HCT116 (cell line): ENCODE data around the gene SPARCL1. TPM values are rescaled to one million over a fixed set of nuclear protein-coding genes. Genes with fewer than 3 reads are reported as not detected.

Experiments
- ATAC-seq: fragments of 200-7000 bp; cut with Tn5 transposase; 2 replicates; pipeline ENCODE4 v1.9.1; 2020; ENCODE audit warnings: mild to moderate bottlenecking, moderate library complexity
- BruUV-seq: library from RNA; stranded (reverse); fragments of 400-500 nt; replicated peaks from 2 replicates; lab custom pipeline; 2021; lab: Mats Ljungman, UMichigan
- CTCF ChIA-PET: fragments of 300-600 bp; sonication (Branson Sonifier 250); formaldehyde crosslinking; loops from one replicate; lab custom pipeline; 2021; ENCODE audit warnings: antibody characterized with exemption; lab: Charles Lee
- POLR2A ChIA-PET: fragments of 300-600, 350-600 bp; sonication (Branson Sonifier 250); formaldehyde crosslinking; loops from one replicate; lab custom pipeline; 2021; ENCODE audit warnings: antibody characterized with exemption; lab: Charles Lee
- RAD21 ChIA-PET, 2 experiments: fragments of 300-600 bp; sonication (Branson Sonifier 250); formaldehyde crosslinking; loops; one replicate each; lab custom pipeline; 2023; ENCODE audit warnings: low total read pairs in 2 of 2; ENCODE audit not compliant: uncharacterized antibody in 2 of 2, unreplicated experiment in 2 of 2, low non-redundant PET in 1 of 2; lab: Charles Lee
- DNase-seq: peaks from one replicate; pipeline ENCODE4 v3.0.0-alpha.2; 2010; ENCODE audit warnings: low read depth, low spot score
- H2AFZ ChIP-seq: fragments of 200-600 bp; shearing (Covaris generic), sonication (generic); 2 replicates; pipeline ENCODE4 v1.6.1; 2017; ENCODE audit warnings: low read depth, mixed run types, mixed read lengths, antibody characterized with exemption, low read length; ENCODE audit not compliant: poor library complexity, severe bottlenecking
- H3K27ac ChIP-seq: 2 replicates; pipeline ENCODE4 v1.5.1; 2012; ENCODE audit warnings: low read depth, low read length
- H3K27me3 ChIP-seq: fragments of 200-600 bp; sonication (generic); 2 replicates; pipeline ENCODE4 v1.6.1; 2016; ENCODE audit warnings: mixed run types, low read length, mixed read lengths; ENCODE audit not compliant: insufficient read depth
- H3K36me3 ChIP-seq, 2 experiments: fragments of 200-500 bp in 1 of 2; fragments of 200-600 bp in 1 of 2; sonication (Bioruptor generic) in 1 of 2; sonication (generic) in 1 of 2; 2 replicates each; pipeline versions ENCODE4 v1.5.1 to v1.6.1; 2014 to 2016; ENCODE audit warnings: low read length in 2 of 2, inconsistent platforms in 1 of 2, mixed read lengths in 1 of 2, mixed run types in 1 of 2; ENCODE audit not compliant: insufficient read depth in 2 of 2, control insufficient read depth in 1 of 2
- H3K4me1 ChIP-seq, 2 experiments: fragments of 200-600 bp in 1 of 2; sonication (generic) in 1 of 2; 2 replicates each; pipeline versions ENCODE4 v1.5.1 to v1.6.1; 2012 to 2017; ENCODE audit warnings: low read length in 2 of 2, inconsistent platforms in 1 of 2, mild to moderate bottlenecking in 1 of 2, mixed read lengths in 1 of 2, mixed run types in 1 of 2, moderate library complexity in 1 of 2; ENCODE audit not compliant: insufficient read depth in 2 of 2, control insufficient read depth in 1 of 2
- H3K4me2 ChIP-seq: fragments of 200-600 bp; sonication (generic); 2 replicates; pipeline ENCODE4 v1.6.1; 2017; ENCODE audit warnings: mixed run types, low read length, mixed read lengths
- H3K4me3 ChIP-seq, 2 experiments: fragments of 200-600 bp in 1 of 2; sonication (generic) in 1 of 2; replicated peaks in 1 of 2; 2 replicates each; pipeline ENCODE4 v1.5.1; 2011 to 2016; ENCODE audit warnings: low read length in 2 of 2, control low read depth in 1 of 2, low read depth in 1 of 2, mild to moderate bottlenecking in 1 of 2, mixed read lengths in 1 of 2, mixed run types in 1 of 2
- H3K79me2 ChIP-seq: fragments of 200-600 bp; sonication (generic); 2 replicates; pipeline ENCODE4 v1.6.1; 2017; ENCODE audit warnings: mild to moderate bottlenecking, mixed run types, low read length, moderate library complexity, mixed read lengths; ENCODE audit not compliant: insufficient read depth
- H3K9ac ChIP-seq: fragments of 200-600 bp; sonication (generic); 2 replicates; pipeline ENCODE4 v1.6.1; 2016; ENCODE audit warnings: low read length, mixed read lengths
- H3K9me2 ChIP-seq: fragments of 200-600 bp; sonication (generic), shearing (Covaris generic); 2 replicates; pipeline ENCODE4 v1.6.1; 2017; ENCODE audit warnings: mixed run types, mild to moderate bottlenecking, moderate library complexity; ENCODE audit not compliant: insufficient read depth
- H3K9me3 ChIP-seq, 2 experiments: fragments of 200-500 bp in 1 of 2; fragments of 200-600 bp in 1 of 2; sonication (Bioruptor generic) in 1 of 2; sonication (generic) in 1 of 2; 2 replicates each; pipeline ENCODE4 v1.6.1; 2014 to 2017; ENCODE audit warnings: low read length in 2 of 2, mixed read lengths in 2 of 2, inconsistent platforms in 1 of 2, low read depth in 1 of 2, mild to moderate bottlenecking in 1 of 2, mixed run types in 1 of 2, moderate library complexity in 1 of 2; ENCODE audit not compliant: control insufficient read depth in 1 of 2, insufficient read depth in 1 of 2
- H4K20me1 ChIP-seq: fragments of 200-600 bp; sonication (generic), shearing (Covaris generic); 2 replicates; pipeline ENCODE4 v1.6.1; 2017; ENCODE audit warnings: mixed run types, mild to moderate bottlenecking, moderate library complexity; ENCODE audit not compliant: insufficient read depth
- ATF3 ChIP-seq: IDR thresholded peaks from 2 replicates; pipeline ENCODE4 v1.6.1; 2012
- CBX3 ChIP-seq: IDR thresholded peaks from 2 replicates; pipeline ENCODE4 v1.6.1; 2012; ENCODE audit warnings: low read depth
- CEBPB ChIP-seq: IDR thresholded peaks from 2 replicates; pipeline ENCODE4 v1.6.1; 2012; ENCODE audit warnings: low read depth
- EGR1 ChIP-seq: IDR thresholded peaks from 2 replicates; pipeline ENCODE4 v1.6.1; 2012; ENCODE audit warnings: low read depth
- ELF1 ChIP-seq: IDR thresholded peaks from 2 replicates; pipeline ENCODE4 v1.6.1; 2012; ENCODE audit warnings: low read depth, borderline replicate concordance
- EZH2 ChIP-seq: fragments of 200-600 bp; sonication (generic); IDR thresholded peaks from 2 replicates; pipeline ENCODE4 v1.6.1; 2017; ENCODE audit warnings: antibody characterized with exemption, mixed run types
- EZH2phosphoT487 ChIP-seq: fragments of 200-600 bp; IDR thresholded peaks from 2 replicates; pipeline ENCODE4 v1.6.1; 2018; ENCODE audit warnings: antibody characterized with exemption, borderline replicate concordance
- FOSL1 ChIP-seq: IDR thresholded peaks from 2 replicates; pipeline ENCODE4 v1.6.1; 2012; ENCODE audit warnings: low read depth
- JUND ChIP-seq: IDR thresholded peaks from 2 replicates; pipeline ENCODE4 v1.6.1; 2012
- POLR2A ChIP-seq: IDR thresholded peaks from 2 replicates; pipeline ENCODE4 v1.7.0; 2011; ENCODE audit warnings: borderline replicate concordance; ENCODE audit not compliant: insufficient read depth, insufficient read length; ENCODE audit errors: extremely low read depth
- POLR2AphosphoS5 ChIP-seq: IDR thresholded peaks from 2 replicates; pipeline ENCODE4 v1.6.1; 2011; ENCODE audit warnings: mild to moderate bottlenecking, low read depth, low read length, moderate library complexity
- SIN3A ChIP-seq: IDR thresholded peaks from 2 replicates; pipeline ENCODE4 v1.6.1; 2012; ENCODE audit warnings: low read depth
- SP1 ChIP-seq: IDR thresholded peaks from 2 replicates; pipeline ENCODE4 v1.6.1; 2012; ENCODE audit warnings: low read depth
- SRF ChIP-seq: IDR thresholded peaks from 2 replicates; pipeline ENCODE4 v1.6.1; 2012; ENCODE audit warnings: low read depth
- YY1 ChIP-seq: IDR thresholded peaks from 2 replicates; pipeline ENCODE4 v1.6.1; 2011; ENCODE audit warnings: low read length, low read depth, moderate library complexity, mild to moderate bottlenecking; ENCODE audit not compliant: insufficient replicate concordance; ENCODE audit errors: extremely low read depth
- ZNF274 ChIP-seq: fragments of 200-500 bp; sonication (Bioruptor generic); IDR thresholded peaks from 2 replicates; pipeline ENCODE4 v1.6.1; 2014; ENCODE audit warnings: mild to moderate bottlenecking, low read depth, low read length, inconsistent platforms
- intact Hi-C: fragments of 100-400 bp; cut with micrococcal nuclease; formaldehyde crosslinking; loops from 2 replicates; pipeline ENCODE4 v1.10.0; 2022
- total RNA-seq: library from RNA; stranded (reverse); gene quantifications from one replicate; pipeline ENCODE4 v1.2.1, GENCODE V29; 2021; ENCODE audit not compliant: unreplicated experiment

SPARCL1 gene
- total RNA-seq, 1 experiment from 2014 or later, result 0.96 TPM

DNA sequence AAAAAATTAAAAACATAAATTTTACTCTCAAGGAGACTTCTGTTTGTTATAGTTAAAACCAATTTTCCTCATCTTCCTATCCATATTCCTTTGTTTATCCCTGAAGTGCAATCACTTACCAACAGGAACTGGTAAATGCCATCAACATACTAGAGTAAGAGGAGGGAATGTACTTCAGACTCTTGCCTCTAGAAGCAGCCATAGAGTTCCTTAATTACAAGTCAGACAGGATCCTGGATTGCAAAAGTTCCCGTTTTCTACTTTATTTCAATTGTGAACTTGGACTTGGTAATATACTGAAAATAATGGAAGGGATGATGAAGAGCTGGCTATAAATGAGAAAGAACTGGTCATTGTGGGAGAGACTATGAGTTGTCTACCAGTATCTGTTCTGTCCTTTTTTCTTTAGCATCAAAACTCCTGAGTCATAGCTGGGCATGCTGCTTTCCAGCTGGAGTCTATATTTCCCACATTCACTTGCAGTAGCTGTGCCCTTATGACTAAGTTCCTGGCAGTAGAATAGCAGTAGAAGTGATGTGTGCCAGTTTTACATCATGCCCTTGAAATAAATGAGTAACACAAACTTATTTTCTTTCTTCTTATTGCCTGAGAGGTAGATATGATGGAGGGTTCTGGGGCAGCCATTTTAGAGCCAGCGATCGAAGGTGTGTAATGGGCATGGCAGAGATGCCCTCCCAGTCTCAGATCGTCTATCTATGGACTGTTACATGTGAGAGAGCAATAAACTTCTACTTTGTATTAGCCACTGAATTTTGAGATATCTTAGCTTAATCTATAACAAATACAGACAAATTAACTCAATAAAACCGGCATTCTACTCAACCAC, 26.8 kb upstream of the SPARCL1 start:
- Histone ChIP-seq H2AFZ (peak overlapping the region; percentile 38), H4K20me1 (no peaks in the 10 kb centered on the region), H3K79me2 (no peaks in the 10 kb centered on the region), H3K9ac (no peak overlapping the region), H3K27ac (no peak overlapping the region), H3K27me3 (no peaks in the 10 kb centered on the region), H3K9me3 (no peaks in the 10 kb centered on the region), H3K4me3 (no peak overlapping the region), H3K36me3 (no peaks in the 10 kb centered on the region), H3K4me2 (no peak overlapping the region), H3K9me2 (no peaks in the 10 kb centered on the region), H3K4me1 (peaks cover 0 to 4% of the 10 kb centered on the region in 2 experiments; a peak in 1 of 4 replicates)
- ChIA-PET CTCF (interaction anchor here (1.0 to 1.1 kb wide), 2 partner anchors 12 to 282 kb away, joined by 3 read pairs; no protein-coding TSS in a partner anchor), RAD21 (no interaction called here), POLR2A (no interaction called here)
- no TSS peak for BruUV-seq
- ATAC-seq (no peak), DNase-seq (no peak)
- TF ChIP-seq SRF, result no peak
- no peak for TF ChIP-seq CEBPB
- TF ChIP-seq ATF3, result no peak
- intact Hi-C loops, result no loop called here

GRCh38 chr4:87553182-87553581, 24.0 kb upstream of the SPARCL1 start:
- Histone ChIP-seq H2AFZ (no peak overlapping the region), H3K9ac (no peak overlapping the region), H3K9me2 (no peaks in the 10 kb centered on the region), H3K27ac (no peak overlapping the region), H3K4me3 (no peak overlapping the region), H3K4me1 (peaks cover 0 to 4% of the 10 kb centered on the region in 2 experiments; a peak in 1 of 4 replicates), H3K4me2 (no peak overlapping the region), H3K36me3 (no peaks in the 10 kb centered on the region), H4K20me1 (no peaks in the 10 kb centered on the region), H3K9me3 (no peaks in the 10 kb centered on the region), H3K79me2 (no peaks in the 10 kb centered on the region), H3K27me3 (no peaks in the 10 kb centered on the region)
- no TSS peak for BruUV-seq
- intact Hi-C loops, result no loop called here
- POLR2A ChIA-PET, result no interaction called here
- DNase-seq (no peak), ATAC-seq (no peak)
- CTCF ChIA-PET, result no interaction called here
- TF ChIP-seq SP1 (no peak), ELF1 (no peak), POLR2AphosphoS5 (no peak), POLR2A (no peak), SIN3A (no peak), FOSL1 (no peak), EZH2 (no peak), CEBPB (no peak), YY1 (no peak), ZNF274 (no peak), JUND (no peak), SRF (no peak), EZH2phosphoT487 (no peak), EGR1 (no peak), CBX3 (no peak)
- RAD21 ChIA-PET, result no interaction called here
